AG10803 (cell line): ENCODE measurements around the gene ANKRD7.
"Not testable (repeated sequence)": the region's sequence is repeated elsewhere in the genome, so short reads cannot be mapped to it uniquely, and the experiment has no call there.

Experiments used
- DNase-seq: peaks from one replicate; pipeline ENCODE4 v3.0.0; 2010; ENCODE audit warnings: low read depth
- H3K4me3 ChIP-seq: 2 replicates; pipeline ENCODE4 v1.5.1; 2011; ENCODE audit warnings: mild to moderate bottlenecking, low read length, control low read depth
- TF ChIP-seq, protein P1 (sequence below): conservative IDR thresholded peaks from 2 replicates; pipeline ENCODE4 v1.5.1; 2011; ENCODE audit warnings: mild to moderate bottlenecking, low read length, control low read depth, inconsistent platforms

The ANKRD7 gene

DNA sequence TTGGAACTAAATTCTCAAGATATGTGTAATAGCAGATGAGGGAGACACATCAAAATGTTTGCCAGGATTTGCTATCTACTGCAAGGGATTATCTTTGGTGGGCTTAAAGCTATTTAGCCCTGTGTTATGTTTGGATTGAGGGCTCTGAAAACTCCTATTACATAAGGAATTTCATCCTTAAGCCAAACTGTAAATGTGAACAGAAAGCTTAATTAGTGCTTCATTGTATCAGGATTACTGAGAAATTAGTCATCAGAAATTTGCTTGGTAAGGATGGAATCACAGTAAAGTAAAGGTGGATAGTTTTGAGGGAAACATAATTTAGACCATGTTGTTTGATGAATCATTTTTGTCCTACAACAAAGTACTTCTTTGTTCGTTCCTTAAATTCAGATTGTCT lies 8.3 kb downstream of the ANKRD7 start:
- H3K4me3 ChIP-seq, result no peak overlapping the region
- peak; percentile 4 for DNase-seq
- TF ChIP-seq, protein P1, sequence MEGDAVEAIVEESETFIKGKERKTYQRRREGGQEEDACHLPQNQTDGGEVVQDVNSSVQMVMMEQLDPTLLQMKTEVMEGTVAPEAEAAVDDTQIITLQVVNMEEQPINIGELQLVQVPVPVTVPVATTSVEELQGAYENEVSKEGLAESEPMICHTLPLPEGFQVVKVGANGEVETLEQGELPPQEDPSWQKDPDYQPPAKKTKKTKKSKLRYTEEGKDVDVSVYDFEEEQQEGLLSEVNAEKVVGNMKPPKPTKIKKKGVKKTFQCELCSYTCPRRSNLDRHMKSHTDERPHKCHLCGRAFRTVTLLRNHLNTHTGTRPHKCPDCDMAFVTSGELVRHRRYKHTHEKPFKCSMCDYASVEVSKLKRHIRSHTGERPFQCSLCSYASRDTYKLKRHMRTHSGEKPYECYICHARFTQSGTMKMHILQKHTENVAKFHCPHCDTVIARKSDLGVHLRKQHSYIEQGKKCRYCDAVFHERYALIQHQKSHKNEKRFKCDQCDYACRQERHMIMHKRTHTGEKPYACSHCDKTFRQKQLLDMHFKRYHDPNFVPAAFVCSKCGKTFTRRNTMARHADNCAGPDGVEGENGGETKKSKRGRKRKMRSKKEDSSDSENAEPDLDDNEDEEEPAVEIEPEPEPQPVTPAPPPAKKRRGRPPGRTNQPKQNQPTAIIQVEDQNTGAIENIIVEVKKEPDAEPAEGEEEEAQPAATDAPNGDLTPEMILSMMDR, result no peak

DNA sequence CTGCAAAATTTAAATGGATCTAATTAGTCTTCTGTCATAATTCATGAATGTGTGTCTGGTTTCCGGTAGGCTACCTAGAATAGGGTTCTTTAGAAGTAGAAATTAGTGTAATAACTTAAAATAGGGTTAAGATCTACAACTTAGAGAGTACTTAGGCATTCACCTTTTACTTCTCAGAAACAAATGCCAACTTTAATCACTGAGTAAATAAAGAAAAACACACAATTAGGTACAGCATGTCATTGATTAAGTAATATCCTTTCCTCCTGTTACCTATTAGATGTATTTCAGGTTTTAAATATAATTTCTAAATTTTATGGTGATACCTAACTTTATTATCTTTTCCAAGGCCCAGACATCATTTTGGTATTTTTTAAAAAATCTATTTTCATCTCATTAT lies 9.3 kb downstream of the ANKRD7 start:
- TF ChIP-seq, protein P1, result no peak

DNA sequence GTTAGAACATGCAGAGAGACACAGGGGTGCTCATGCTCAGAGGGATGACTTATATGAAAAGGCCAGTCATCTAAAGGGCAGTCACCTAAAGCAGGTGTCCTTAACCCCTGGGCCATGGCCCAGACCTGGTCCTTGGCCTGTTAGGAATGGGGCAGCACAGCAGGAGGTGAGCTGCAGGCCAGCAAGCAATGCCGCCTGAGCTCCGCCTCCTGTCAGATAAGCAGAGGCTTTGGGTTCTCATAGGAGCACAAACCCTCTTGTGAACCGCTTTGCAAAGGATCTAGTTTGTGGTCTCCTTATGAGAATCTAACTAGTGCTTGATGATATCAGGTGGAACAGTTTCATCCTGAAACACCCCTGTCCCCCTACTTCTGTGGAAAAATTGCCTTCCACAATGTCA lies 14.5 kb downstream of the ANKRD7 start:
- H3K4me3 ChIP-seq, result no peak overlapping the region
- DNase-seq, result no peak

More for the DNA sequence above, 9.3 kb downstream of the ANKRD7 start:
- no peak overlapping the region for H3K4me3 ChIP-seq
- no peak for DNase-seq

DNA sequence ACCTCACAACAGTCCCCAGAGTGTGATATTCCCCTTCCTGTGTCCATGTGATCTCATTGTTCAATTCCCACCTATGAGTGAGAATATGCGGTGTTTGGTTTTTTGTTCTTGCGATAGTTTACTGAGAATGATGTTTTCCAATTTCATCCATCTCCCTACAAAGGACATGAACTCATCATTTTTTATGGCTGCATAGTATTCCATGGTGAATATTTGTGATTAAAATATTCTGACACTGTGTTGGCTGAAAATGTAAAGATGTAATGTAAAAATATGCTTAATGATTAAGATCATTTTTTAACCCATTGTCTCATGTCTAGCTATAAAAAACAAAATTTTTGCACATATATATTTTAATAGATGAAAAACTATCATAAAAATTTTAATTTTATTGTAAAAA lies 15.8 kb downstream of the ANKRD7 start:
- not testable (repeated sequence) for H3K4me3 ChIP-seq, DNase-seq

More for the DNA sequence above, 14.5 kb downstream of the ANKRD7 start:
- TF ChIP-seq, protein P1, result no peak

DNA sequence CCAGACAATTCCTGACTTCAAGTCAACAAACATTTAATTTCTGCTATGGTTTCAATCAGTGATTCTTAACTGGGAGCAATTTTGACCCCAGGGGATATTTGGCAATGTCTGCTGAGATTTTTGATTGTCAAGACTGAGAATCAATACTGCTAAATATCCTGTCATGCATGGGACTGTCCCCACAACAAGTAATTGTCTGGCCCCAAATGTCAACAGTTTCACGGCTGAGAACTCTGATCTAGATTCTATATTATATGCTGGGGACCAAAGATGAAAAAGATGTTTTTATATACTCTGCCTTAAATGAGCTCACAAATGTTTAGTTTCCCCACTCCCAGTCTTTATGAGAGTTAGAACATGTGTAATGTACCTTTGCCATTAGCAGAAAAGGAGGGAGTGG lies 19.2 kb downstream of the ANKRD7 start:
- TF ChIP-seq, protein P1, result no peak
- DNase-seq, result no peak
- H3K4me3 ChIP-seq, result no peak overlapping the region

DNA sequence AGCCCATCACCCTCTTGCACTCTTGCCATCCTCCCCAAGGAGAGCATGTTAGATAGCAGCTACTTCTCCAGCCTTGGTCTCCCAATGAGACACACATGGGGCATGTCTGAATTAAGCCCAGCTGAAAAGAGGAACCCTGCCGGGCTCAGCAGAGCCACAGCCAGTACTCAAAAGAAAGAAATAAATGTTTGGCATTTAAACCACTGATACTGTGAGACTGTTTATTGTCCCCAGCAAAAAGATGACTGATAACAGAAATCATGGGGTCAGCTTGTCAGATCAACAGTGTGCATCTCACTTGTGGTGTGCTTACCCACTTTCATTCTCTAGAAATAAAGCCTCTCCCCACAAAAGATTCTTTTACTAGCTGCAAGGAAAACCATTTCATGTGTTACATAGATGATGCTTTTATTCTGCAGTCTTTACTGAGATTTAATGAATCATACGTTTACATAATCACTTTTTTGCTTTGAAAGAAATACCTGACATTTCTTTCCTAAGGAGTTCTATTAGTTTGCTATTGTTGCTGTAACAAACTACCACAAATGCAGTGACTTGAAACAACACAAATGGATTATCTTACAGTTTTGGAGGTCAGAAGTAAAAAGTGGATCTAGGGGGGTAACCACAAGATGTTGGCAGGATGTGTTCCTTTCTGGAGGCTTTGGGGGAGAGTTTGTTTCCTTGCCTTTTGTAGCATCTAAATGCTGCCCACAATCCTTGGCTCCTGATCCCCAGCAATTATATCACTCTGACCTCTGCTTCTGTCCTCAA lies 20.9 kb downstream of the ANKRD7 start:
- TF ChIP-seq, protein P1, result no peak
- no peak for DNase-seq
- no peak overlapping the region for H3K4me3 ChIP-seq

DNA sequence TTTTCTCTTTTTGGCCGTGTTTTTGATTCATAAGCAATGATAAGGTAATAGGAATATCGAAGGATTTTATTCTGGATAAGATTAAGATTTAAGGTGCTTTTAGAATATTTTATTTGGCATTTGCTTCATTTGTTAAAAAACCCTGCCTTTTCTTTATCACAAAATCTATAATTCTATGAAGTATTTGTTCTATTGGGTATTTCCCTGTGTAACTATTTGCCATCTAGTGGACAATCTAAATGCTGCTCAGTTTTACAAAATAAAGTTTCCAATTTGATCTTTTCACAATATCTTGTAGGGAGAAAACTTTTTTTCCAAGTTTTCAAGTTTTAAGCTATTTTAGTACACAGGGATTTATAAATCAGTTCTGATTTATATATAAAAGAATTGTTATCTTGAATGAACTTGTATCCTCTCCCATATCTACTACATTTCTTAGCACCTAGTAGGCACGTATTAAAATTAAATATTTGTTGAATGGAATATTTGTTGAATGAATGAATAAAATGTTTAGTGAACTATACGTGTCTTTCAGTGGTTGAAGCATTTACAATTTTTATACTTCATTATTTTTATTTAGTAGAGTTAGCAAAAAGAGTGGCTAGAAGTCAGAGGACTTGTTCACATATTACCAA lies 26.5 kb downstream of the ANKRD7 start:
- H3K4me3 ChIP-seq, result no peak overlapping the region
- TF ChIP-seq, protein P1, result peak; percentile 30; the same call in 1 of the 2 replicates
- DNase-seq, result no peak
